AG09319 (cell line): ENCODE data around the gene ARHGAP15.

Experiments
- DNase-seq: peaks from one replicate; pipeline ENCODE4 v3.0.0-alpha.2; 2010; ENCODE audit warnings: low read depth; ENCODE audit errors: extremely low read depth
- CTCF ChIP-seq: IDR thresholded peaks from 2 replicates; pipeline ENCODE4 v1.5.1; 2011; ENCODE audit warnings: low read depth, mild to moderate bottlenecking, inconsistent platforms, low read length, moderate library complexity

ARHGAP15 gene

DNA sequence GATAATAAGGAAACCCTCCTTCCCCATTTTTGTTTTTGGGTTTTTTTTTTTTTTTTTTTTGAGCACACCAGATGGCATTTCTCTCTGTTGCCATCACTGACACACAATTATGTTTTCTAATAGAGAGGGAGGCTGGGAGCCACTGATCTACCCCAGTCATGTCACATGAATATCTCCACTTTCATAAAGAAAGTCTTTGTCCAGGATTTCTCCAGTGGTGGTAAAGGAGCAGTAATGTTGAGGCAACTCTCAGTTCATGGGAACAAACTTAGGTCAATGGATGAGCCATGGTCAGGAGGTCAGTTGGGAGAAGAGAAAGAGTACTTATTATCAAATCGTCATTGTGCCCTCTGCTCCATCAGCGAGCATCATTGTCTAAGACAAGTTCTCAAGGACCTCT is 603.7 kb downstream of the ARHGAP15 start:
- no peak for TF ChIP-seq CTCF
- no peak for DNase-seq

- DNase-seq: no peak
- no peak for TF ChIP-seq CTCF
These were observed 605.3 kb downstream of the ARHGAP15 start for GRCh38 chr2:143734507-143734906.

DNA sequence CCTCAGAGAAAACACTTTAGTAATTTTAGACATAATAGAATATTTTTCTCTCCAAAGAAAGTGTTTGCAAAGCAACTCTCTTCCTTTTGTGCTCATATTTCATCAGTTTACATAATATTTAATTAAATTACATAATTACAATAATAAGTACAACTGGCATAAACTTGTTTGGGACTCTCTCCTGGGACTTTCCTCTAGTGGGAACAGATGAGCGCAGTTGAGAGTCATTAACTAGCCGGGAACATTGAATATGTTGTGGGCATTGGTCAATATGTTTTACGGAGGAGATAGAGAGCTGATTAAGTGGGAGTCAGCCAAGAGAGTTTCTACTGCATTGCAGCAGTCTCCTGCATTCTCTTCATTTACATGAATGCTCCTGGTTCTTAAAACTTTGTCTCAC is 607.7 kb downstream of the ARHGAP15 start:
- no peak for DNase-seq
- TF ChIP-seq CTCF: no peak

GRCh38 chr2:143740431-143740830 is 611.2 kb downstream of the ARHGAP15 start:
- DNase-seq: no peak
- TF ChIP-seq CTCF: no peak

GRCh38 chr2:143741205-143741604 is 612.0 kb downstream of the ARHGAP15 start:
- TF ChIP-seq CTCF: no peak
- no peak for DNase-seq

- DNase-seq: no peak
- no peak for TF ChIP-seq CTCF
These were observed 613.4 kb downstream of the ARHGAP15 start for GRCh38 chr2:143742581-143742980.

DNA sequence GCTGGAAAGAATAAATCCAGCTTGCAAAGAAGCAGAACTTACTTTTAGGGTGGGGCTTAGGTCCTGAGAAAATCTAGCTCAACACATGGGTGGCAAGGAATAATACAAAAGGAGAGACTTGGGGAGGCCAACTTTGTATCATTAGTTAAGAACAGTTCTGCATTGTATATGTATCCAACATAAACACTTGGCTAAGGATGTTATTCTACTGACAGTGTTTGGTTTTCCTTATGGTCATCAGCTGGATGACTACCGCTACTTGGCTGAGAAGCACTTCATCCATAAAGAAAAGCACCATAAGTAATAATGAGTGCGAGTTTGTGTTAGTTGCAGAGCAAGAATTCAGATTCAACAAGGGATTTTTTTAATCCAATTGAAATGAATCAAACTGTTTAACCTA is 614.9 kb downstream of the ARHGAP15 start:
- no peak for TF ChIP-seq CTCF
- no peak for DNase-seq
